Stimulated activated CD4-positive, alpha-beta T cell treated with anti-CD3 and anti-CD28 coated beads, Interleukin-1b, Interleukin-23, amount 100 ng/mL, for 24 hours (primary cell): Measurements from ENCODE around the gene RBM15B.

Source experiments
- DNase-seq, 4 experiments: peaks; one replicate each; pipeline ENCODE4 v3.0.0-alpha.2; 2020; ENCODE audit warnings: low read depth in 4 of 4, low spot score in 1 of 4

Gene RBM15B

GRCh38 chr3:51441282-51442030 lies 50.4 kb downstream of the RBM15B start:
- DNase-seq = no peak

- DNase-seq = no peak
These were observed 54.6 kb downstream of the RBM15B start for GRCh38 chr3:51445544-51446280.
